K562 (cell line): ENCODE measurements around the gene KDM4C.

Experiments
- ARID3B ChIP-seq: fragments of 250-450 bp; sonication (Bioruptor Pico); IDR thresholded peaks from 2 replicates; pipeline ENCODE4 v1.4.0; 2020; ENCODE audit warnings: borderline replicate concordance
- CTCF ChIP-seq, 3 experiments: IDR thresholded peaks in 2 of 3; conservative IDR thresholded peaks in 1 of 3; 2 replicates each; pipeline ENCODE4 v1.5.1; 2011 to 2012; ENCODE audit warnings: low read length in 3 of 3, mild to moderate bottlenecking in 3 of 3, control low read depth in 2 of 3, improper control_type of control experiment in 1 of 3, inconsistent platforms in 1 of 3, low read depth in 1 of 3, mixed read lengths in 1 of 3, moderate library complexity in 1 of 3; ENCODE audit not compliant: insufficient read depth in 2 of 3
- CUX1 ChIP-seq: fragments of 200-800 bp; sonication (Bioruptor generic); IDR thresholded peaks from 2 replicates; pipeline ENCODE4 v1.6.1; 2016; ENCODE audit warnings: missing genetic modification characterization, missing compliant biosample characterization
- DNMT1 ChIP-seq: fragments of 450-650 bp; IDR thresholded peaks from 2 replicates; pipeline ENCODE4 v1.6.1; 2016; ENCODE audit warnings: antibody characterized with exemption, mild to moderate bottlenecking
- EP300 ChIP-seq: IDR thresholded peaks from 2 replicates; pipeline ENCODE4 v1.6.1; 2012; ENCODE audit warnings: low read length, improper control_type of control experiment
- HDAC2 ChIP-seq: fragments of 450-650 bp; IDR thresholded peaks from 2 replicates; pipeline ENCODE4 v1.6.1; 2016; ENCODE audit warnings: mild to moderate bottlenecking
- MAX ChIP-seq: sonication (generic); formaldehyde crosslinking; IDR thresholded peaks from 2 replicates; pipeline ENCODE4 v1.9.0; 2022; ENCODE audit warnings: mild to moderate bottlenecking, missing genetic modification reagents
- RAD21 ChIP-seq, 2 experiments: fragments of 250-450 bp in 1 of 2; fragments of 450-650 bp in 1 of 2; sonication (Bioruptor Pico) in 1 of 2; formaldehyde crosslinking in 1 of 2; IDR thresholded peaks in 1 of 2; conservative IDR thresholded peaks in 1 of 2; 2 replicates each; pipeline versions ENCODE4 v1.4.0 to v1.8.0; 2020 to 2022; ENCODE audit warnings: mild to moderate bottlenecking in 2 of 2, moderate library complexity in 1 of 2
- REST ChIP-seq, 2 experiments: fragments of 450-650 bp; formaldehyde crosslinking in 1 of 2; IDR thresholded peaks; 2 replicates each; pipeline versions ENCODE4 v1.4.0 to v1.6.1; 2014 to 2020; ENCODE audit warnings: mild to moderate bottlenecking in 2 of 2, borderline replicate concordance in 1 of 2, low read depth in 1 of 2
- STAT6 ChIP-seq: sonication (generic); formaldehyde crosslinking; IDR thresholded peaks from 2 replicates; pipeline ENCODE4 v1.8.1; 2023; ENCODE audit warnings: mild to moderate bottlenecking, missing genetic modification reagents

- TF ChIP-seq RAD21 (CRISPR knock-in tag; conservative IDR thresholded peaks at IDR 0.05 in 1 of 2, IDR thresholded peaks at IDR 0.05 in 1 of 2) (no peak), HDAC2 (0 out of 2 replicates have a peak, but pooled peaks have one; percentile 49), CUX1 (CRISPR knock-in tag) (no peak), CTCF (IDR thresholded peaks at IDR 0.05 in 2 of 3, conservative IDR thresholded peaks at IDR 0.05 in 1 of 3; ENCODE audit: insufficient read depth in 2 of 3, low read depth in 1 of 3, low read length in 3 of 3) (no peak), ARID3B (no peak), MAX (peak; percentile 65), REST (IDR thresholded peaks at IDR 0.05; ENCODE audit: borderline replicate concordance) (no peak), REST (CRISPR knock-in tag; IDR thresholded peaks at IDR 0.05; ENCODE audit: low read depth) (no peak), DNMT1 (no peak), EP300 (peak; percentile 66; the same call in 1 of the 2 replicates), STAT6 (CRISPR knock-in tag) (no peak)
Measured at GRCh38 chr9:7067169-7067568, 309.4 kb downstream of the KDM4C start.
